SU-DHL-6 (cell line): ENCODE data around the gene ALDH18A1.

ENCODE experiments used
- H2AFZ ChIP-seq: fragments of 200-600 bp; sonication (generic); 2 replicates; pipeline ENCODE4 v1.6.1; 2014; ENCODE audit warnings: low read depth, mild to moderate bottlenecking, moderate library complexity, mixed read lengths, antibody characterized with exemption, low read length; ENCODE audit not compliant: severe bottlenecking
- H3F3A ChIP-seq: fragments of 200-600 bp; shearing (Covaris generic); 2 replicates; pipeline ENCODE4 v1.6.0; 2016; ENCODE audit warnings: antibody characterized with exemption, mild to moderate bottlenecking; ENCODE audit not compliant: insufficient read depth
- H3K27ac ChIP-seq: fragments of 200-600 bp; sonication (generic); 2 replicates; pipeline ENCODE4 v1.5.1; 2016; ENCODE audit warnings: low read depth, mild to moderate bottlenecking, low read length, moderate library complexity, mixed read lengths
- H3K27me3 ChIP-seq: fragments of 200-600 bp; sonication (generic), shearing (Covaris generic); 2 replicates; pipeline ENCODE4 v1.6.0; 2014; ENCODE audit warnings: mild to moderate bottlenecking, low read length
- H3K36me3 ChIP-seq: fragments of 200-600 bp; sonication (generic); 2 replicates; pipeline ENCODE4 v1.6.1; 2014; ENCODE audit warnings: mild to moderate bottlenecking, low read length, mixed read lengths
- H3K4me2 ChIP-seq: fragments of 300-600, 200-600 bp; shearing (Covaris generic), sonication (generic); 2 replicates; pipeline ENCODE4 v1.6.0; 2014; ENCODE audit warnings: low read length, low read depth, mild to moderate bottlenecking; ENCODE audit not compliant: poor library complexity, severe bottlenecking
- H3K4me3 ChIP-seq: fragments of 200-600 bp; sonication (generic); 2 replicates; pipeline ENCODE4 v1.5.1; 2014; ENCODE audit warnings: antibody characterized with exemption, low read length, mild to moderate bottlenecking, mixed read lengths; ENCODE audit not compliant: insufficient read depth, poor library complexity, severe bottlenecking
- H3K79me2 ChIP-seq: fragments of 200-600 bp; sonication (generic); 2 replicates; pipeline ENCODE4 v1.6.1; 2014; ENCODE audit warnings: mild to moderate bottlenecking, low read length, moderate library complexity; ENCODE audit not compliant: insufficient read depth
- H3K9ac ChIP-seq: fragments of 200-600 bp; sonication (generic); 2 replicates; pipeline ENCODE4 v1.7.0; 2014; ENCODE audit warnings: mild to moderate bottlenecking, low read length
- H3K9me2 ChIP-seq: fragments of 200-600 bp; sonication (generic); replicated peaks from 2 replicates; pipeline ENCODE4 v1.6.1; 2014; ENCODE audit warnings: low read length; ENCODE audit not compliant: insufficient read depth
- H3K9me3 ChIP-seq: fragments of 200-600 bp; sonication (generic); 2 replicates; pipeline ENCODE4 v1.6.1; 2014; ENCODE audit warnings: low read length, mixed read lengths; ENCODE audit not compliant: insufficient read depth
- H4K20me1 ChIP-seq: fragments of 200-600 bp; sonication (generic); 2 replicates; pipeline ENCODE4 v1.6.1; 2014; ENCODE audit warnings: low read depth, mild to moderate bottlenecking, antibody characterized with exemption, low read length, moderate library complexity, mixed read lengths
- CTCF ChIP-seq: fragments of 200-600 bp; sonication (generic); IDR thresholded peaks from one replicate; pipeline ENCODE4 v1.5.1; 2017; ENCODE audit warnings: antibody characterized with exemption, mild to moderate bottlenecking, low read length, moderate library complexity; ENCODE audit not compliant: insufficient read depth, poor library complexity, severe bottlenecking
- EZH2phosphoT487 ChIP-seq: fragments of 200-600 bp; sonication (generic), shearing (Covaris generic); conservative IDR thresholded peaks from 2 replicates; pipeline ENCODE4 v1.6.1; 2018; ENCODE audit warnings: mild to moderate bottlenecking, antibody characterized with exemption, low read length, moderate library complexity, mixed read lengths

ALDH18A1 gene

GRCh38 chr10:95572131-95572820, 84.2 kb downstream of the ALDH18A1 start:
- Histone ChIP-seq H3K9ac (no peak overlapping the region), H3K4me2 (no peak overlapping the region), H3K4me3 (no peak overlapping the region), H3K27ac (no peak overlapping the region), H4K20me1 (no peaks in the 10 kb centered on the region), H3K9me3 (no peaks in the 10 kb centered on the region), H3K36me3 (no peaks in the 10 kb centered on the region), H2AFZ (no peak overlapping the region), H3K9me2 (no peaks in the 10 kb centered on the region), H3K79me2 (no peaks in the 10 kb centered on the region), H3K27me3 (no peaks in the 10 kb centered on the region), H3F3A (no peaks in the 10 kb centered on the region)
- no peak for TF ChIP-seq CTCF
- no peak for TF ChIP-seq EZH2phosphoT487

- no peak overlapping the region for H3K4me2 ChIP-seq
- no peaks in the 10 kb centered on the region for H3K9me2 ChIP-seq
- H3K27me3 ChIP-seq: no peaks in the 10 kb centered on the region
- no peak overlapping the region for H2AFZ ChIP-seq
- no peaks in the 10 kb centered on the region for H3K36me3 ChIP-seq
- no peak overlapping the region for H3K4me3 ChIP-seq
- no peaks in the 10 kb centered on the region for H4K20me1 ChIP-seq
- no peaks in the 10 kb centered on the region for H3K9me3 ChIP-seq
- no peak overlapping the region for H3K9ac ChIP-seq
- H3K79me2 ChIP-seq: no peaks in the 10 kb centered on the region
- H3F3A ChIP-seq: no peaks in the 10 kb centered on the region
- no peak overlapping the region for H3K27ac ChIP-seq
- TF ChIP-seq CTCF (no peak), EZH2phosphoT487 (no peak)
Measured at GRCh38 chr10:95571390-95571789, 85.1 kb downstream of the ALDH18A1 start.

- no peaks in the 10 kb centered on the region for H3K79me2 ChIP-seq
- no peak overlapping the region for H3K4me2 ChIP-seq
- no peaks in the 10 kb centered on the region for H3K27me3 ChIP-seq
- no peak overlapping the region for H3K27ac ChIP-seq
- no peak overlapping the region for H2AFZ ChIP-seq
- no peak overlapping the region for H3K9ac ChIP-seq
- H3K9me3 ChIP-seq: no peaks in the 10 kb centered on the region
- H4K20me1 ChIP-seq: no peaks in the 10 kb centered on the region
- no peaks in the 10 kb centered on the region for H3K36me3 ChIP-seq
- no peaks in the 10 kb centered on the region for H3K9me2 ChIP-seq
- no peak overlapping the region for H3K4me3 ChIP-seq
- TF ChIP-seq EZH2phosphoT487 (no peak), CTCF (no peak)
- no peaks in the 10 kb centered on the region for H3F3A ChIP-seq
Measured at GRCh38 chr10:95569368-95569767, 87.1 kb downstream of the ALDH18A1 start.
